H1 (cell line): ENCODE measurements around the gene MMP11. TPM values are rescaled to one million over a fixed set of nuclear protein-coding genes. Genes with fewer than 3 reads are reported as not detected.

Experiments
- CTCF ChIA-PET: fragments of 300-600 bp; sonication (Branson Sonifier 250); formaldehyde crosslinking; loops from one replicate; lab custom pipeline; 2021; ENCODE audit not compliant: partially characterized antibody; lab: Charles Lee
- POLR2A ChIA-PET: fragments of 300-600 bp; sonication (Branson Sonifier 250); formaldehyde crosslinking; loops from one replicate; lab custom pipeline; 2021; ENCODE audit warnings: inconsistent platforms; ENCODE audit not compliant: partially characterized antibody; lab: Charles Lee
- DNase-seq, 2 experiments: peaks; one replicate each; pipeline versions ENCODE4 v3.0.0 to v3.0.0-alpha.2; 2010 to 2022; ENCODE audit warnings: low spot score in 2 of 2, low read depth in 1 of 2, mixed read lengths in 1 of 2
- FAIRE-seq: peaks from 2 replicates; lab custom pipeline; 2011; peaks lifted over from hg19 to GRCh38; lab: Jason Lieb, UNC
- H2AFZ ChIP-seq: 2 replicates; pipeline ENCODE4 v1.8.1; 2012; ENCODE audit warnings: low read length, inconsistent platforms
- H2AK5ac ChIP-seq: 2 replicates; pipeline ENCODE4 v1.6.1; 2013; ENCODE audit warnings: low read depth, low read length
- H2BK120ac ChIP-seq: replicated peaks from 2 replicates; pipeline ENCODE3; 2013; ENCODE audit warnings: low read depth, low read length, inconsistent platforms
- H2BK12ac ChIP-seq: 2 replicates; pipeline ENCODE4 v1.6.1; 2013; ENCODE audit warnings: low read depth, low read length
- H2BK15ac ChIP-seq: 2 replicates; pipeline ENCODE4 v1.6.1; 2013; ENCODE audit warnings: low read length
- H2BK20ac ChIP-seq: 2 replicates; pipeline ENCODE4 v1.6.1; 2013; ENCODE audit warnings: low read length
- H2BK5ac ChIP-seq: 2 replicates; pipeline ENCODE4 v1.6.1; 2013; ENCODE audit warnings: low read depth, low read length
- H3K14ac ChIP-seq: 2 replicates; pipeline ENCODE4 v1.6.1; 2013; ENCODE audit warnings: inconsistent platforms; ENCODE audit not compliant: insufficient read length
- H3K18ac ChIP-seq: 2 replicates; pipeline ENCODE4 v1.6.1; 2013; ENCODE audit warnings: low read length; ENCODE audit errors: extremely low read depth
- H3K23ac ChIP-seq: 2 replicates; pipeline ENCODE4 v1.6.1; 2013; ENCODE audit warnings: inconsistent platforms; ENCODE audit not compliant: insufficient read length
- H3K23me2 ChIP-seq: 2 replicates; pipeline ENCODE4 v1.6.1; 2013; ENCODE audit warnings: low read depth, low read length
- H3K27ac ChIP-seq: 2 replicates; pipeline ENCODE4 v1.6.1; 2011; ENCODE audit warnings: low read depth, low read length, inconsistent platforms
- H3K27me3 ChIP-seq, 4 experiments: replicated peaks in 1 of 4; 1 replicate in 1 of 4; 2 replicates in 3 of 4; pipeline versions ENCODE4 v1.6.1 to v1.8.1; 2011 to 2013; ENCODE audit warnings: low read length in 3 of 4, mild to moderate bottlenecking in 3 of 4, inconsistent platforms in 2 of 4, mixed read lengths in 2 of 4, moderate library complexity in 1 of 4; ENCODE audit not compliant: control insufficient read depth in 3 of 4, insufficient read depth in 3 of 4; ENCODE audit errors: extremely low read depth in 1 of 4
- H3K36me3 ChIP-seq, 4 experiments: 2 replicates each; pipeline versions ENCODE4 v1.6.1 to v1.8.1; 2011 to 2013; ENCODE audit warnings: mild to moderate bottlenecking in 4 of 4, low read length in 3 of 4, moderate library complexity in 2 of 4, control low read depth in 1 of 4, inconsistent platforms in 1 of 4; ENCODE audit not compliant: insufficient read depth in 4 of 4, control insufficient read depth in 2 of 4
- H3K4ac ChIP-seq: replicated peaks from 2 replicates; pipeline ENCODE3; 2013; ENCODE audit warnings: low read length, low read depth, mixed read lengths, inconsistent platforms; ENCODE audit not compliant: insufficient read length
- H3K4me1 ChIP-seq, 4 experiments: replicated peaks in 1 of 4; 1 replicate in 1 of 4; 2 replicates in 3 of 4; pipeline versions ENCODE4 v1.6.1 to v1.8.1; 2011 to 2013; ENCODE audit warnings: low read length in 3 of 4, inconsistent platforms in 2 of 4, mixed read lengths in 1 of 4; ENCODE audit not compliant: insufficient read depth in 4 of 4, control insufficient read depth in 3 of 4
- H3K4me2 ChIP-seq, 2 experiments: 2 replicates each; pipeline versions ENCODE4 v1.6.1 to v1.8.1; 2011 to 2013; ENCODE audit warnings: low read depth in 2 of 2, low read length in 2 of 2, control low read depth in 1 of 2, inconsistent platforms in 1 of 2, mild to moderate bottlenecking in 1 of 2; ENCODE audit not compliant: insufficient read depth in 1 of 2
- H3K4me3 ChIP-seq, 4 experiments: fragments of 200-600, 300-600 bp in 1 of 4; sonication (generic), shearing (Covaris generic), sonication (Bioruptor Twin) in 1 of 4; 2 replicates each; pipeline versions ENCODE4 v1.5.1 to v1.8.1; 2011 to 2016; ENCODE audit warnings: low read length in 4 of 4, low read depth in 3 of 4, control low read depth in 2 of 4, inconsistent platforms in 2 of 4, mild to moderate bottlenecking in 2 of 4, mixed read lengths in 1 of 4, moderate library complexity in 1 of 4; ENCODE audit not compliant: insufficient read depth in 2 of 4; ENCODE audit errors: extremely low read depth in 1 of 4
- H3K56ac ChIP-seq: replicated peaks from 2 replicates; pipeline ENCODE3; 2013; ENCODE audit warnings: low read depth, mild to moderate bottlenecking, mixed read lengths, low read length, inconsistent platforms; ENCODE audit not compliant: insufficient read length
- H3K79me1 ChIP-seq: 2 replicates; pipeline ENCODE4 v1.6.1; 2013; ENCODE audit warnings: low read depth, low read length, control low read depth
- H3K79me2 ChIP-seq, 2 experiments: 2 replicates each; pipeline versions ENCODE4 v1.6.1 to v1.8.1; 2012 to 2013; ENCODE audit warnings: low read length in 2 of 2, mild to moderate bottlenecking in 2 of 2, inconsistent platforms in 1 of 2; ENCODE audit not compliant: insufficient read depth in 2 of 2, control insufficient read depth in 1 of 2
- H3K9ac ChIP-seq, 4 experiments: replicated peaks in 1 of 4; 1 replicate in 1 of 4; 2 replicates in 3 of 4; pipeline versions ENCODE4 v1.6.1 to v1.8.1; 2011 to 2013; ENCODE audit warnings: low read depth in 3 of 4, low read length in 3 of 4, control low read depth in 2 of 4, mild to moderate bottlenecking in 2 of 4, moderate library complexity in 2 of 4, inconsistent platforms in 1 of 4; ENCODE audit errors: extremely low read depth in 1 of 4
- H3K9me3 ChIP-seq, 2 experiments: 2 replicates each; pipeline versions ENCODE4 v1.6.1 to v1.8.1; 2012 to 2013; ENCODE audit warnings: mild to moderate bottlenecking in 2 of 2, moderate library complexity in 2 of 2, control low read depth in 1 of 2, inconsistent platforms in 1 of 2, low read depth in 1 of 2, low read length in 1 of 2, mixed read lengths in 1 of 2; ENCODE audit not compliant: insufficient read depth in 2 of 2
- H4K20me1 ChIP-seq, 2 experiments: replicated peaks in 1 of 2; 2 replicates each; pipeline versions ENCODE3 to v1.8.1; 2011 to 2013; ENCODE audit warnings: inconsistent platforms in 2 of 2, low read length in 2 of 2, mild to moderate bottlenecking in 1 of 2; ENCODE audit not compliant: insufficient read depth in 2 of 2, control insufficient read depth in 1 of 2
- H4K5ac ChIP-seq: 2 replicates; pipeline ENCODE4 v1.6.1; 2013; ENCODE audit warnings: low read length, low read depth, mixed read lengths, inconsistent platforms; ENCODE audit not compliant: insufficient read length
- H4K8ac ChIP-seq: 2 replicates; pipeline ENCODE4 v1.8.0; 2013; ENCODE audit warnings: mild to moderate bottlenecking, moderate library complexity, low read length, inconsistent platforms; ENCODE audit not compliant: insufficient read depth; ENCODE audit errors: extremely low read depth
- H4K91ac ChIP-seq: replicated peaks from 2 replicates; pipeline ENCODE3; 2013; ENCODE audit warnings: low read length, mixed read lengths, inconsistent platforms; ENCODE audit not compliant: insufficient read length
- CHD1 ChIP-seq: IDR thresholded peaks from 2 replicates; pipeline ENCODE4 v1.6.1; 2012; ENCODE audit warnings: low read depth, low read length, improper control_type of control experiment
- CREB1 ChIP-seq: IDR thresholded peaks from 2 replicates; pipeline ENCODE4 v1.6.1; 2012; ENCODE audit warnings: inconsistent platforms
- EGR1 ChIP-seq: IDR thresholded peaks from 2 replicates; pipeline ENCODE4 v1.6.1; 2011; ENCODE audit warnings: low read depth, low read length, borderline replicate concordance
- EP300 ChIP-seq, 2 experiments: IDR thresholded peaks; 1 replicate in 1 of 2; 2 replicates in 1 of 2; pipeline ENCODE4 v1.6.1; 2011 to 2012; ENCODE audit warnings: low read depth in 2 of 2, low read length in 2 of 2, mild to moderate bottlenecking in 2 of 2, borderline replicate concordance in 1 of 2, inconsistent platforms in 1 of 2, moderate library complexity in 1 of 2
- GABPA ChIP-seq: IDR thresholded peaks from 2 replicates; pipeline ENCODE4 v1.6.1; 2011; ENCODE audit warnings: mild to moderate bottlenecking, low read length, moderate library complexity, borderline replicate concordance; ENCODE audit not compliant: insufficient read depth
- MAFK ChIP-seq: IDR thresholded peaks from 2 replicates; pipeline ENCODE4 v1.6.1; 2012; ENCODE audit warnings: low read depth, mild to moderate bottlenecking, improper control_type of control experiment, low read length
- PHF8 ChIP-seq: fragments of 200-600 bp; sonication (generic); conservative IDR thresholded peaks from 2 replicates; pipeline ENCODE4 v1.7.1; 2012; ENCODE audit warnings: low read depth, mild to moderate bottlenecking, inconsistent platforms, low read length, moderate library complexity
- POLR2A ChIP-seq, 2 experiments: IDR thresholded peaks; 1 replicate in 1 of 2; 2 replicates in 1 of 2; pipeline ENCODE4 v1.6.1; 2011; ENCODE audit warnings: low read depth in 2 of 2, low read length in 2 of 2, mild to moderate bottlenecking in 2 of 2; ENCODE audit errors: control extremely low read depth in 1 of 2
- POLR2AphosphoS5 ChIP-seq: IDR thresholded peaks from 2 replicates; pipeline ENCODE4 v1.6.1; 2011; ENCODE audit warnings: low read depth, low read length
- POU5F1 ChIP-seq: IDR thresholded peaks from 2 replicates; pipeline ENCODE4 v1.6.1; 2011; ENCODE audit warnings: low read depth, mild to moderate bottlenecking, low read length, moderate library complexity
- RNF2 ChIP-seq: fragments of 200-900, 300-1000 bp; sonication (generic); IDR thresholded peaks from 2 replicates; pipeline ENCODE4 v1.7.1; 2016; ENCODE audit warnings: borderline replicate concordance, low read depth, mild to moderate bottlenecking, antibody characterized with exemption, low read length; ENCODE audit not compliant: poor library complexity, severe bottlenecking; ENCODE audit errors: missing control alignments
- TCF12 ChIP-seq: IDR thresholded peaks from 2 replicates; pipeline ENCODE4 v1.6.1; 2011; ENCODE audit warnings: low read depth, mild to moderate bottlenecking, low read length
- WGBS, 2 experiments: shearing (Covaris generic) in 1 of 2; methylation state at CpG; one replicate each; pipeline versions ENCODE4 v1.1.6 to v1.1.7; 2013 to 2015; ENCODE audit warnings: low lambda C conversion rate in 2 of 2, mixed read lengths in 2 of 2, inconsistent platforms in 1 of 2, low coverage in 1 of 2, missing lambda C conversion rate in 1 of 2; ENCODE audit not compliant: insufficient replicate concordance in 2 of 2, insufficient coverage in 1 of 2, insufficient read length in 1 of 2; ENCODE audit errors: extremely low coverage in 1 of 2, missing lambda C conversion rate in 1 of 2; 5-methylcytosine and 5-hydroxymethylcytosine counted together
- polyA plus RNA-seq, 7 experiments: library from polyadenylated mRNA; depleted of rRNA in 3 of 7; stranded (reverse) in 5 of 7; unstranded in 2 of 7; fragments of >200 nt in 5 of 7; fragments of 200-250 nt in 2 of 7; gene quantifications; 1 replicate in 5 of 7; 2 replicates in 1 of 7; 4 replicates in 1 of 7; pipeline versions ENCODE4 v1.2.1 to v1.2.3, GENCODE V29; 2011 to 2013; ENCODE audit warnings: missing spikeins in 2 of 7, mixed read lengths in 2 of 7
- total RNA-seq: library from RNA; stranded (reverse); fragmentation: NEBNext Ultra II Directional; extraction: Animal tissue kit (Norgen Biotek cat#: 25700); gene quantifications from 2 replicates; pipeline ENCODE4 v1.2.1, GENCODE V29; 2021

Gene MMP11
- total and polyA plus RNA-seq, 2 of the 8 experiments (the other 6 are each of a cell fraction or from before 2014, with no cell fraction given) = 10.2 to 18.3 TPM

DNA sequence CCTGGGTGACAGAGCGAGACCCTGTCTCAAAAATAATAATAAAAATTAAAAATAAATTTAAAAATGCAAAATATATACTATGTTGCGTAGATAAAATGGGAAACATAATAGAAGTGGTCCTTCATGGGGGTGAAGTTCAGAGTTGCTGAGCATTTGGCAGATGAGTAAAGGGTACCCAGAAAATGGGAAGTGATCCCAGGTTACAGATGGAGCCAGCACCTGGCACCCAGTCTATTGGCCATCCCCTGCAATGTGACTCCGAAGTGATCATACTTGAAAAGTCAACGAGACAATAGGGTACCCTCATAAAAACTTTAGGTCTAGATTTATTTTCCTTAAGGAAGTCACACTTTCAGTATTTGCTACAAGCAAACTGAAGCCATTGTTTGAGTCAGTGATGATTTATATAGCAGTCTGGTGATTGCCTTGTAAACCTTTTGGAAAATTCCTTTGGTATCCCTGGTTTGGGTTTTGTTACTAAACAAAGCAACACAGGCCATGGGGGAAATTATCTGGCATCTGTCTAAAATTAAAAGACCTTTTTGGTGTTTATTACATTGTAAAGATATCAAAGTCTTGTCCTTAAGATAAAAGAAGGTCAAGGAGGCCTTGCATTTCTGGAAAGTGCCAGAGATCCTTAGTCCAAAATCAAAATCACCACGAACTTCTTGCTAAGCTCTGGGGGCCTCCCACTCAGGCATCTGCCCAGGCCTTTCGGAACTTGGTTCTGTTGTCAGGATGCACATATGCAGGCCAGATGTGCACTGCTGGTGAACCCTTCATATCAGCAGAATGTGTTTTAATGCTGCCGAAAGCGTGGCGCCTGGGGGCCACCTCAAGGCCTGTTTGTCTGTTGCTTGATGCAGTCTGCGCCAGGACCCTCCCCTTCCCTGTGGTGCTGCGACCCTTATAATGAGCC lies 18.4 kb downstream of the MMP11 start:
- DNase-seq (no peak), FAIRE-seq (no peak)
- Histone ChIP-seq H3K4me2 (no peak overlapping the region), H3K36me3 (peaks cover 9 to 23% (median 17%) of the 10 kb centered on the region in 4 experiments; a peak in 7 of 8 replicates), H3K27me3 (no peaks in the 10 kb centered on the region), H3K9me3 (no peaks in the 10 kb centered on the region), H3K56ac (no peak overlapping the region), H2BK15ac (no peak overlapping the region), H2AK5ac (no peak overlapping the region), H3K23ac (no peak overlapping the region), H3K23me2 (peaks cover 3% of the 10 kb centered on the region; the same call in 1 of the 2 replicates), H2BK120ac (no peak overlapping the region), H3K9ac (no peak overlapping the region), H4K20me1 (peaks cover 4 to 24% of the 10 kb centered on the region in 2 experiments), H3K79me2 (peaks cover 22 to 56% of the 10 kb centered on the region in 2 experiments), H4K8ac (no peak overlapping the region), H2BK5ac (no peak overlapping the region), H4K5ac (no peak overlapping the region), H2AFZ (no peak overlapping the region), H3K4ac (no peak overlapping the region), H3K4me3 (no peak overlapping the region), H3K27ac (no peak overlapping the region), H2BK20ac (no peak overlapping the region), H2BK12ac (no peak overlapping the region), H3K79me1 (peaks cover 3% of the 10 kb centered on the region; the same call in 1 of the 2 replicates), H3K14ac (no peak overlapping the region), H4K91ac (no peak overlapping the region), H3K4me1 (peaks cover 0 to 10% (median 4%) of the 10 kb centered on the region in 4 experiments; a peak in 6 of 7 replicates), H3K18ac (no peak overlapping the region)
- 84% methylated on average over 11 of the region's 11 CpGs; no CpG with 5 or more reads in 1 of the 2 experiments for WGBS, 2 experiments
- ChIA-PET CTCF (interaction anchor here (6.4 kb wide), 1 partner anchor 21 kb away, joined by 47 read pairs; the partner anchor contains the start of genes CHCHD10 and MMP11), POLR2A (no interaction called here)
- TF ChIP-seq TCF12 (no peak), MAFK (no peak), CREB1 (no peak), POLR2AphosphoS5 (no peak), EGR1 (no peak), EP300 (IDR thresholded peaks at IDR 0.05; ENCODE audit: borderline replicate concordance in 1 of 2, low read depth in 2 of 2, low read length in 2 of 2) (no peak), POLR2A (IDR thresholded peaks at IDR 0.05; ENCODE audit: control extremely low read depth in 1 of 2, low read depth in 2 of 2, low read length in 2 of 2) (no peak), CHD1 (no peak), PHF8 (no peak), GABPA (no peak), POU5F1 (no peak), RNF2 (no peak)
